Adrenal gland (tissue), 5 donors: ENCODE results near the gene MAD1L1.

Experiments used
- CTCF ChIP-seq, 6 experiments: fragments of 450-650 bp in 4 of 6; fragments of 200-600 bp in 2 of 6; sonication (generic) in 1 of 6; IDR thresholded peaks; 1 replicate in 5 of 6; 2 replicates in 1 of 6; pipeline versions ENCODE4 v1.5.1 to v1.8.0; 2016 to 2021; ENCODE audit warnings: antibody characterized with exemption in 6 of 6, mild to moderate bottlenecking in 2 of 6, moderate library complexity in 1 of 6
- POLR2A ChIP-seq, 2 donors: fragments of 450-650 bp; IDR thresholded peaks; one replicate each; pipeline ENCODE4 v1.6.1; 2017; ENCODE audit warnings: antibody characterized with exemption in 2 of 2, mild to moderate bottlenecking in 2 of 2, moderate library complexity in 1 of 2
- donor health status: DM: no; HTN: no; CAD: no.

- TF ChIP-seq CTCF (IDR thresholded peaks at IDR 0.05) (no peak), POLR2A (IDR thresholded peaks at IDR 0.05) (no peak)
These were observed 368.4 kb downstream of the MAD1L1 start for GRCh38 chr7:1864161-1864940.
